Measurements from ENCODE around the gene BRIX1. TPM values are rescaled to one million over a fixed set of nuclear protein-coding genes. Genes with fewer than 3 reads are reported as not detected.
A peak's percentile ranks its signal among the peaks of the same experiment; 100 is the strongest.

Gene BRIX1
- total RNA-seq, 1 experiment from 2014 or later, result 93.3 TPM

GRCh38 chr5:34903260-34903659 is 12.3 kb upstream of the BRIX1 start:
- TF ChIP-seq CTCF (conservative IDR thresholded peaks at IDR 0.05; ENCODE audit: low read depth, low read length), result no peak
- TF ChIP-seq EZH2 (IDR thresholded peaks at IDR 0.05; ENCODE audit: borderline replicate concordance, low read depth, low read length, poor library complexity, severe bottlenecking), result no peak
- H3K36me3 ChIP-seq (ENCODE audit: insufficient read depth, low read length, poor library complexity, severe bottlenecking), result peaks cover 5% of the 10 kb centered on the region
- H3K27me3 ChIP-seq (replicated peaks; ENCODE audit: insufficient read depth, low read depth, low read length, poor library complexity), result no peaks in the 10 kb centered on the region
- no peaks in the 10 kb centered on the region for H3K4me1 ChIP-seq (ENCODE audit: insufficient read depth, low read length, poor library complexity, severe bottlenecking)
- intact Hi-C loops (cut with micrococcal nuclease; ENCODE audit: unreplicated experiment), result loop anchor here (5.0 kb wide), 1 partner anchor 886 kb away; no protein-coding TSS in a partner anchor
- DNase-seq (ENCODE audit: low spot score), result no peak
- CTCF ChIA-PET, result no interaction called here
- H3K9me3 ChIP-seq (ENCODE audit: low read depth, low read length, poor library complexity, severe bottlenecking), result no peaks in the 10 kb centered on the region
- POLR2A ChIA-PET (ENCODE audit: low non-redundant PET), result interaction anchor here (0.7 kb wide), 1 partner anchor 427 kb away, joined by 8 read pairs; no protein-coding TSS in a partner anchor
- no peak overlapping the region for H3K4me3 ChIP-seq (ENCODE audit: low read depth, low read length, poor library complexity, severe bottlenecking)
- H3K27ac ChIP-seq (ENCODE audit: low read depth, low read length, poor library complexity, severe bottlenecking), result no peak overlapping the region
- no TSS peak for BruUV-seq (replicated peaks)

GRCh38 chr5:34905564-34905963 is 9.9 kb upstream of the BRIX1 start:
- Histone ChIP-seq H3K27ac (ENCODE audit: low read depth, low read length, poor library complexity, severe bottlenecking) (no peak overlapping the region), H3K9me3 (ENCODE audit: low read depth, low read length, poor library complexity, severe bottlenecking) (no peaks in the 10 kb centered on the region), H3K36me3 (ENCODE audit: insufficient read depth, low read length, poor library complexity, severe bottlenecking) (peaks cover 22% of the 10 kb centered on the region), H3K4me1 (ENCODE audit: insufficient read depth, low read length, poor library complexity, severe bottlenecking) (no peaks in the 10 kb centered on the region), H3K4me3 (ENCODE audit: low read depth, low read length, poor library complexity, severe bottlenecking) (no peak overlapping the region), H3K27me3 (replicated peaks; ENCODE audit: insufficient read depth, low read depth, low read length, poor library complexity) (no peaks in the 10 kb centered on the region)
- CTCF ChIA-PET, result no interaction called here
- intact Hi-C loops (cut with micrococcal nuclease; ENCODE audit: unreplicated experiment), result no loop called here
- peak; percentile 11 for DNase-seq (ENCODE audit: low spot score)
- POLR2A ChIA-PET (ENCODE audit: low non-redundant PET), result no interaction called here
- no TSS peak for BruUV-seq (replicated peaks)
- TF ChIP-seq EZH2 (IDR thresholded peaks at IDR 0.05; ENCODE audit: borderline replicate concordance, low read depth, low read length, poor library complexity, severe bottlenecking) (no peak), CTCF (conservative IDR thresholded peaks at IDR 0.05; ENCODE audit: low read depth, low read length) (peak; percentile 65)

GRCh38 chr5:34913072-34913471 is 2.4 kb upstream of the BRIX1 start:
- TF ChIP-seq EZH2 (IDR thresholded peaks at IDR 0.05; ENCODE audit: borderline replicate concordance, low read depth, low read length, poor library complexity, severe bottlenecking) (no peak), CTCF (conservative IDR thresholded peaks at IDR 0.05; ENCODE audit: low read depth, low read length) (no peak)
- peaks cover 50% of the 10 kb centered on the region for H3K36me3 ChIP-seq (ENCODE audit: insufficient read depth, low read length, poor library complexity, severe bottlenecking)
- CTCF ChIA-PET, result no interaction called here
- POLR2A ChIA-PET (ENCODE audit: low non-redundant PET), result no interaction called here
- no peak overlapping the region for H3K4me3 ChIP-seq (ENCODE audit: low read depth, low read length, poor library complexity, severe bottlenecking)
- no peak for DNase-seq (ENCODE audit: low spot score)
- BruUV-seq (replicated peaks), result no TSS peak
- no peaks in the 10 kb centered on the region for H3K9me3 ChIP-seq (ENCODE audit: low read depth, low read length, poor library complexity, severe bottlenecking)
- H3K27me3 ChIP-seq (replicated peaks; ENCODE audit: insufficient read depth, low read depth, low read length, poor library complexity), result no peaks in the 10 kb centered on the region
- intact Hi-C loops (cut with micrococcal nuclease; ENCODE audit: unreplicated experiment), result no loop called here
- H3K4me1 ChIP-seq (ENCODE audit: insufficient read depth, low read length, poor library complexity, severe bottlenecking), result peaks cover 15% of the 10 kb centered on the region
- H3K27ac ChIP-seq (ENCODE audit: low read depth, low read length, poor library complexity, severe bottlenecking), result no peak overlapping the region
